Activated T-helper 2 cell treated with anti-CD3 and anti-CD28 coated beads, Interferon-gamma antibody, Interleukin-2, Interleukin-4, amounts not matched to agents 10 μg/mL and 5 μg/mL and 100 μg/mL, durations not matched to agents 14 hours and 24 hours and 36 hours (primary cell): Measurements from ENCODE around the gene ST3GAL3. TPM values are rescaled to one million over a fixed set of nuclear protein-coding genes. Genes with fewer than 3 reads are reported as not detected.

Source experiments
- DNase-seq: peaks from one replicate; pipeline ENCODE4 v3.0.0; 2021; ENCODE audit warnings: low spot score
- H3K27ac Mint-ChIP-seq: one replicate; pipeline ENCODE4 v1.8.0; 2021; ENCODE audit warnings: mixed read lengths
- H3K27me3 Mint-ChIP-seq: one replicate; pipeline ENCODE4 v1.8.0; 2021; ENCODE audit warnings: low read depth, mixed read lengths
- H3K36me3 Mint-ChIP-seq: one replicate; pipeline ENCODE4 v1.8.0; 2021; ENCODE audit warnings: low read depth, mixed read lengths
- H3K4me1 Mint-ChIP-seq: one replicate; pipeline ENCODE4 v1.8.0; 2021; ENCODE audit warnings: low read depth, mixed read lengths
- H3K4me3 Mint-ChIP-seq: one replicate; pipeline ENCODE4 v1.8.0; 2021; ENCODE audit warnings: low read depth, mild to moderate bottlenecking, moderate library complexity, mixed read lengths
- H3K9me3 Mint-ChIP-seq: one replicate; pipeline ENCODE4 v1.8.0; 2021; ENCODE audit warnings: mixed read lengths
- intact Hi-C: fragments of 100-400 bp; cut with micrococcal nuclease; formaldehyde crosslinking; loops from one replicate; pipeline ENCODE4 v1.15.1; 2023
- total RNA-seq: library from RNA; stranded (reverse); gene quantifications from 2 replicates; pipeline ENCODE4 v1.2.3, GENCODE V29; 2022

ST3GAL3 gene
- total RNA-seq, 1 donor from 2014 or later = 22.0 TPM

DNA sequence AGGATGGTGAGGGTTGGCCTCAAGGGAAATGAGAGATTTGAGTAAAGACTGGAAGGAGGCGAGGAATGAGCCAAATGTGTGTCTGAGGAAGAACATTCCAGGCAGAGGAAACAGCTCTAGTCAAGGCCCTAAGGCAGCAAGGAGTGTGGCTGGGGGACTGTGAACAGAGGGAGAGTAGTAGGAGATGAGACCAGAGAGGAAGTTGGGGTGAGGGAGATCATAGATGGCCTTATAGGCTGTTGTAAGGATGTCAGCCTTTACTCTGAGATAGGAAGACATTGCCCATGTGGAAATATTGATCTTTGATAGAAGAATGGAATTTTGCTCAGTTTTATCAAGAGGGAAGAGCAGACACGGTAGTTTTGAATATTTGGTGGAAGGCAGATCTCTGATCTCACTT, 171.1 kb downstream of the ST3GAL3 start:
- Mint-ChIP-seq H3K36me3 (no peaks in the 10 kb centered on the region), H3K27me3 (no peaks in the 10 kb centered on the region), H3K4me1 (no peaks in the 10 kb centered on the region), H3K27ac (no peak overlapping the region), H3K9me3 (no peaks in the 10 kb centered on the region), H3K4me3 (no peak overlapping the region)
- DNase-seq = no peak
- intact Hi-C loops = no loop called here

DNA sequence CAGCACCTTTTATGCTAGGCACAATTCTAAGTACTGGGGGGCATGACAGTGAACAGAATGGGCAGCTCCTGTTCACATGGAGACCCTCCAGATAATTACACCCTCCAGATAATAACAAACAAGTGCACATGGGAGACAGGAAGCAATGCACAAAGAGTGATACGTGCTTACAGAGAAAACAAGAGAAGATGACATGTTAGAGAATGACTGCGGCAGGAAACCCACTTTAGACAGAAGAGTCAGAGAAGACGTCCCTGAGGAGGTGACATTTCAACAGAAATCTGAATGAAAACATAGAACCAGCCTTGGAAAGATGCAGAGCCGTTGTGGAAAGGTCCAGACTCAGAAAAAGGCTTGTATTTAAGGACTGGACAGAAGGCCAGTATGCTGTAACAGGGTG, 171.5 kb downstream of the ST3GAL3 start:
- H3K27me3 Mint-ChIP-seq = no peaks in the 10 kb centered on the region
- H3K4me1 Mint-ChIP-seq = no peaks in the 10 kb centered on the region
- intact Hi-C loops = no loop called here
- H3K27ac Mint-ChIP-seq = no peak overlapping the region
- H3K9me3 Mint-ChIP-seq = no peaks in the 10 kb centered on the region
- H3K36me3 Mint-ChIP-seq = no peaks in the 10 kb centered on the region
- no peak overlapping the region for H3K4me3 Mint-ChIP-seq
- DNase-seq = no peak

DNA sequence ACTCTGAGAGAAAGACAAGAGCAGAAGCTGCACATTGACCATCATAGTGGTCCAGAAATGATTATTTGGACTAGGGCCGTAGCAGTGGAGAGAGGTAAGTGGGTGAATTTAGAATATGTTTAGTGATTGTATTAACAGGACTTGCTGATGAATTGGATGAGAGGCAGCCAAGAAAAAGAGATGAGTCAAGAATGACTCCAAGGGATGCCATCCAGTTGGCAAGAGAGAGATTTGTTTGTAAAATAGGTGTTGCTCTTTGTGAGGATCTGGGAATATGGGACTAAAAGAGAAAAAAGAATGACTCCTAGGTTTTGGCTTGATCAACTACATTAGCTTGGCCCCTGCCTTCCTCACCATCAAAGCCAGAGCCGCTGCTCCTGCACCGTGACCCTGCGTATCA, 172.1 kb downstream of the ST3GAL3 start:
- H3K36me3 Mint-ChIP-seq = no peaks in the 10 kb centered on the region
- DNase-seq = no peak
- no peaks in the 10 kb centered on the region for H3K9me3 Mint-ChIP-seq
- H3K4me3 Mint-ChIP-seq = no peak overlapping the region
- intact Hi-C loops = no loop called here
- no peaks in the 10 kb centered on the region for H3K4me1 Mint-ChIP-seq
- no peaks in the 10 kb centered on the region for H3K27me3 Mint-ChIP-seq
- H3K27ac Mint-ChIP-seq = no peak overlapping the region

DNA sequence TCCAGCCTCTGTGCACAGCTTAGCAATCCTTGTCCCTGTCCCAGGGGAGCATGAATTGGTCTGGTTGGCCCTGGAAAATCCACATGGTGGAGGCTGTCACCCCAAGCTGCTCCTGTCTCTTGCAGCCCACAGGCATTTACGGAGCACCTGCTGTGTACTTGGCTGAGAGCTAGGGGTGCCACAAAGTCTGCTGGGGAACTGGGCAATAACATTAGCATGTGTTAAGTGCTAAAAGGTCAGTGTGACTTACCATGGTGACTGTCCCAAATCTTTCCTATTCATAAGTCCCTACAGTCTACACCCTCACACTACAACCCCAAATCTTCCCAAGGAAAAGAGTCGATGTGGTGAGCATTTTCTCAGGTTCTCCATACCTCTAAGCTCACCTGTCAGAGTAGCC, 172.7 kb downstream of the ST3GAL3 start:
- no peaks in the 10 kb centered on the region for H3K4me1 Mint-ChIP-seq
- no peaks in the 10 kb centered on the region for H3K27me3 Mint-ChIP-seq
- no peak overlapping the region for H3K4me3 Mint-ChIP-seq
- intact Hi-C loops = no loop called here
- no peaks in the 10 kb centered on the region for H3K36me3 Mint-ChIP-seq
- H3K27ac Mint-ChIP-seq = no peak overlapping the region
- no peaks in the 10 kb centered on the region for H3K9me3 Mint-ChIP-seq
- no peak for DNase-seq

DNA sequence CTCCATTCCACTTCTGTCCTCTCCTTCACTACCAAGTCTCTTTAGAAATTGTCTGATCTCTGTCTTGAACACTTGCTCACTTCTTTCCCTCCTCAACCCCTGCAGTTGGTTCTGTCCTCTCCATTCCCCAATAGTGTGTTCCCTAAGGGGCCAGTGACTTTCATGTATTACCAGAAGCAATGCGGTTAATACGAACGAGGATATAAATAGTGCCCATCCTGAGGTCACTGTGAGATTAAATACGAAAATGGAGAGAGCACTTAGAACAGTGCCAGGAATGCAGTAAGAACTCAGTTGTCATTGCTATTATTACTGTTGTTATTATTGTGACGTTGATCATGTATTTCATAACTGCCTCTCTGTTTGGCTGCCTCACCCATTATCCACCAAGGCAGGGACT, 173.3 kb downstream of the ST3GAL3 start:
- DNase-seq = no peak
- H3K9me3 Mint-ChIP-seq = no peaks in the 10 kb centered on the region
- H3K36me3 Mint-ChIP-seq = no peaks in the 10 kb centered on the region
- H3K4me3 Mint-ChIP-seq = no peak overlapping the region
- peaks cover 1% of the 10 kb centered on the region for H3K4me1 Mint-ChIP-seq
- H3K27ac Mint-ChIP-seq = no peak overlapping the region
- intact Hi-C loops = no loop called here
- H3K27me3 Mint-ChIP-seq = no peaks in the 10 kb centered on the region

DNA sequence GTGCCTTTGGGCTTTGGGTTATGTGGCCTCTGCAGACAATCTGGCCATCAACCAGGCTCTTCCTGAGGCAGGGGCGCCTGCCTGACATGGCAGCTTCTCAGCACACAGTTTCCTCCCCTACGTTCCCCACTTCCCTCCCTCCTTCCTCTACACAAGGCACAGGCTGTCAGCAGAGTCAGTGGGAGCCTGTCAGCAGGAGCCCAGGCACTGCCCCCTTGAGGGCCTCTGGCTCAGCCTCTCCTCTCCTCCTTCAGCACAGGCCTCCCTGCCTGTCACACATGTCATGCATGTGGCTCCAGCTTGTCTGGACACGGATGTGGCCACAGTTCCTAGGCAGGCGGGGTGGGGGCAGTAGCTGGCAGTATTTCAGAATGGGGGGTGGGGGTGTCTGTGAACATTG, 174.1 kb downstream of the ST3GAL3 start:
- no peaks in the 10 kb centered on the region for H3K9me3 Mint-ChIP-seq
- intact Hi-C loops = no loop called here
- H3K4me3 Mint-ChIP-seq = no peak overlapping the region
- peaks cover 2% of the 10 kb centered on the region for H3K4me1 Mint-ChIP-seq
- no peaks in the 10 kb centered on the region for H3K27me3 Mint-ChIP-seq
- no peak for DNase-seq
- no peaks in the 10 kb centered on the region for H3K36me3 Mint-ChIP-seq
- H3K27ac Mint-ChIP-seq = no peak overlapping the region

DNA sequence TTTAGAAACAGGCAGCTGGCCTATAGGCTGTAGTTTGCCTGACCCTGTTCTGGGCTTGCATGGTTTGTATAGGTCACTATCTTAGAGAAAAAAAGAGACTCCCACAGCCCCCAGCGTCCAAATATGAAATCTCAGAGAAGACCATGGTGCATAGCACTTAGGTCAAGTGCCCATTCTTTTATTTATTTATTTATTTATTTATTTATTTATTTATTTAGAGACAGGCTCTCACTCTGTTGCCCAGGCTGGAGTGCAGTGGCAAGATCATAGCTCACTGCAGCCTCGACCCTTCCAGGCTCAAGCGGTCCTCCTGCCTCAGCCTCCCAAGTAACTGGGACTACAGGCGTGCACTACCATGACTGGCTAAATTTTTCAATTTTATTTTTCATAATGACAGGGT, 175.4 kb downstream of the ST3GAL3 start:
- Mint-ChIP-seq H3K27me3 (no peaks in the 10 kb centered on the region), H3K36me3 (no peaks in the 10 kb centered on the region), H3K27ac (no peak overlapping the region), H3K4me3 (no peak overlapping the region), H3K9me3 (no peaks in the 10 kb centered on the region), H3K4me1 (peaks cover 2% of the 10 kb centered on the region)
- intact Hi-C loops = no loop called here
- DNase-seq = no peak

DNA sequence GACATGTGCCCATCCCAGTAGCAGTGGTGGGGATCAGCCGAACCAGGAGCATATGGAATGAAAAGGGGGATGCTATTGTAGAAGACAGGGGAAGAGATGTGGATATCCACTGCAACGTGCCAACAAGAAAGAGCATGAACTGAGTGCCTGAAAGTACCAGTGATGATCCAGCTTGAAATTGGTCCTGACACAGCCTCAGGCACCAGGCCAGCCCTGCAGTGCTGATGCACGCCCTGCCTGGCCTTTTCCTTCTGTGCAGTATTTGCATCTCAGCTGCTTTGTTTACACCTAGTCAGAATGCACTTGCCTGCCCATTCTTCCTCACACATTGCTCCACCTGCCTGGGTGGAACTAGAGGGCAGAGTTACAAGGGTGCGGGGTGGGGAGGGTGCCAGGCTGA, 176.0 kb downstream of the ST3GAL3 start:
- no peaks in the 10 kb centered on the region for H3K27me3 Mint-ChIP-seq
- peaks cover 2% of the 10 kb centered on the region for H3K4me1 Mint-ChIP-seq
- no peak for DNase-seq
- H3K27ac Mint-ChIP-seq = no peak overlapping the region
- H3K9me3 Mint-ChIP-seq = no peaks in the 10 kb centered on the region
- no peak overlapping the region for H3K4me3 Mint-ChIP-seq
- intact Hi-C loops = no loop called here
- no peaks in the 10 kb centered on the region for H3K36me3 Mint-ChIP-seq

DNA sequence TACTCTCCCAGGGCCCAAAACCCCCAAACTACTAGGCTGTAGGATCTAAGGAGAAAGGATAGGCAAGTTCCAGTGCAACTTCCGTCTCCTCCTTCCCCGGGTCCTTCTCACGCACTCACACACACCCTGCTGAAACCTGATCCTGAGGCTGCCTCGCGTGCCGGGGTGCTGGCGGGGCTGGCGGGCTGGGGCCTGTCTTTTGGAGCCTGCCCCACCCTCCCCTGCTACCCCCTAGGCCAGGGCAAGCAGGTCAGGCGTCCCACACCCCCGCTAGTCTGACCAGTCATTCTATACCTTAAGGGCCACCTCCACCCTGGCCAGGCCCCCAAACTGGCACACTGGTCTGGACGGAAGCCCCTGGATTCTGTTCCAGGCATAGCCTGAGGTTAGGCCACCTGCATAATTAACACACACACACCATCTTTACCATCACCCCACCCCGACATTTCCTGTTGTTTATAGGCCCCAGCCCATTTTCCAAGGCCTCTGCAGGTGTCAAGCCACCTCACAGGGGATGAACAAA, 178.0 kb downstream of the ST3GAL3 start:
- Mint-ChIP-seq H3K27ac (no peak overlapping the region), H3K4me1 (peaks cover 2% of the 10 kb centered on the region), H3K27me3 (no peaks in the 10 kb centered on the region), H3K36me3 (no peaks in the 10 kb centered on the region), H3K4me3 (no peak overlapping the region), H3K9me3 (no peaks in the 10 kb centered on the region)
- intact Hi-C loops = no loop called here
- no peak for DNase-seq

DNA sequence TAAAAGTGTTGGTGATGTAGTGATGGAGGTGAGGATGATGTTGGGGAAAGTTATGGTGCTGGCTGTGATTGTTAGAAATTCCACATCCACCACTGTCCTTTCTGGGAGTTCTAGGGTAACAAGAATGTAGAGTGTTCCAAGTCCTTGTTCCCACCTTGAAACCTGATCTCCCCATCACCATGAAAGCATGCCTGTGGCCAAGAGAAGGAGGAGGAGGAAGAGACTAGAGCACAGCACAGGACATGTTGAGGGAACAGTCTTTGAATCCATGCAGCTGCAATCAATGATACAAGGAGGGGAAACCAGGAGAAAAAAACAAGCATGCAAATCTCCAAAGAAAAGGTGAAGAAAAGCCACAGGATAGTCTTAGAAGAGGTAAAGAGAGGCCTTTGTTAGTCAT, 180.4 kb downstream of the ST3GAL3 start:
- intact Hi-C loops = no loop called here
- Mint-ChIP-seq H3K4me1 (peaks cover 2% of the 10 kb centered on the region), H3K36me3 (no peaks in the 10 kb centered on the region), H3K9me3 (no peaks in the 10 kb centered on the region), H3K27ac (no peak overlapping the region), H3K4me3 (no peak overlapping the region), H3K27me3 (no peaks in the 10 kb centered on the region)
- no peak for DNase-seq

DNA sequence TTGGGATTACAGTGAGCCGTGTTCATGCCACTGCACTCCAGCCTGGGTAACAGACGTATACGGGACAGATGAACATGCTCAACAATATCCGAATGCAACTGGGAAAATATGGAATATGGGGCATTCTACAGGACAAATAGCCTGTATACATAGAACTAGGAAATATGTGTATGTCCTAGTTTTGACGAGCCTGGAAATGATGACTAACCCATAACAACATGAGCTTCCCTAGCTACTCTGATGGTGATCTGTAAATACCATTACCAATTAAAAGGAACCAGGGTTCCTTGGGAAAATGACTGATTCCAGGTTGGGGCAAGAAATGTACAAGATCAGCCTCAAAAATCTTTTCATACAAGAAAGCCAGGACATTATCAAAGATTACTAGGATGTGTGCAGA, 183.5 kb downstream of the ST3GAL3 start:
- H3K27ac Mint-ChIP-seq = no peak overlapping the region
- H3K4me1 Mint-ChIP-seq = no peaks in the 10 kb centered on the region
- no peak overlapping the region for H3K4me3 Mint-ChIP-seq

DNA sequence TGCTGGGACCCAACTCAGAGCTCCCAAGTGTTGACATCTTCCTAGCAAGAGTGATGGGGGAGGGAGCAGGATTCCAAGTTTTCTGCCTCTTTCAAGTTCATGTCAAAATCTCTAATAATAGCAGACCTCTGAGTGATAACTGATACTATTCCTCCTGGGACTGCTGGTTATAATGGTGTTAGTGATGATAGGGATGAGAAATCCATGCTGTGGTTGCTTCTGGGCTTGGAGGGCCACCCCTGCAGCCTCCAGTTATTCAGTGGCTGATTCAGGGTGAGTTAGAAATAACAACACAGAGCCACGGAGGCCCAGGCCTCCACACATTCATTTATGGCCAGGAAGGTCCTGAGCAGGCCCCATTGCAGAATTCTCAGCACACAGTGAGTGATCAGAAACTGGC, 185.7 kb downstream of the ST3GAL3 start:
- H3K9me3 Mint-ChIP-seq = no peaks in the 10 kb centered on the region
- no peak overlapping the region for H3K27ac Mint-ChIP-seq
- no peak overlapping the region for H3K4me3 Mint-ChIP-seq
- peaks cover 3% of the 10 kb centered on the region for H3K4me1 Mint-ChIP-seq
- no peak for DNase-seq
- no peaks in the 10 kb centered on the region for H3K27me3 Mint-ChIP-seq
- intact Hi-C loops = no loop called here
- peaks cover 17% of the 10 kb centered on the region for H3K36me3 Mint-ChIP-seq

More for the DNA sequence above, 183.5 kb downstream of the ST3GAL3 start:
- no peak for DNase-seq
- peaks cover 3% of the 10 kb centered on the region for H3K36me3 Mint-ChIP-seq
- H3K27me3 Mint-ChIP-seq = no peaks in the 10 kb centered on the region
- H3K9me3 Mint-ChIP-seq = no peaks in the 10 kb centered on the region
- intact Hi-C loops = no loop called here

DNA sequence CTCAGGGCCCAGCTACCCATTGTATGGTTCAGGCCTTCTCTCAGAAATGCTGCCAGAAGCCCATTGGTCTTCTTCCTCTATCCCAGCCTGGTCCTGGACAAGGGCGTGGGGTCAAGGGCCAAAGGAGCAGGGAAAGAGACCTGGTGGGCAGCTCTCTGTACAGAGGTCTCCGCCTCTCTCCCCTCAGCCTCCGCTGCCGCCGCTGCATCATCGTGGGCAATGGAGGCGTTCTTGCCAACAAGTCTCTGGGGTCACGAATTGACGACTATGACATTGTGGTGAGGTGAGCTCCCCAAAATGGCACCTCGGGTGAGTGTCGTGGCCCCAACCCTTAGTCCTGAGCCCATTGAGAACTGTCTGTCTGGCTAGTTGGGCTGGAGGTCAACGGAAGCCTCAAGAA, 191.6 kb downstream of the ST3GAL3 start:
- no peaks in the 10 kb centered on the region for H3K9me3 Mint-ChIP-seq
- no peak overlapping the region for H3K27ac Mint-ChIP-seq
- DNase-seq = no peak
- H3K4me1 Mint-ChIP-seq = peaks cover 3% of the 10 kb centered on the region
- no peak overlapping the region for H3K4me3 Mint-ChIP-seq
- intact Hi-C loops = no loop called here
- peaks cover 24% of the 10 kb centered on the region for H3K36me3 Mint-ChIP-seq
- H3K27me3 Mint-ChIP-seq = no peaks in the 10 kb centered on the region

DNA sequence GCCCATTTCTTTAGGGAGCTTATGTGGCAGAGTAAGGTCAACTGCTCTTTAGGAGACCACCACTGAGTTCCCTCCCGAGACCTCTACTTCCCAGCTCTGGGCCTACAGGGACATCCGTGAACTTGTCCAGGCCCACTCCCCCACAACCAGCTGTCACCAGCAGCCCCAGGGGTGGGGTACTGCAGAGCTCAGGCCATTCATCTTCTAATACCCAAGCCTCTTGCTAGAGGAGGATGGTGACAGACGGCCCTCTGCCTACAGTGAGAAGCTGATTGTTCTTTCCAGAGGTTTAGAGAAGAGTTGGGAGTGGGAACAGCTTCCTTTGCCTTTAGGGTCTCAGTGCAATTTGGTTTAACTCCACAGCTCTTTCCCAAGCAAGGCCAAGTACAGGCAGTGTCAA, 193.1 kb downstream of the ST3GAL3 start:
- H3K36me3 Mint-ChIP-seq = peaks cover 21% of the 10 kb centered on the region
- DNase-seq = no peak
- H3K4me3 Mint-ChIP-seq = no peak overlapping the region
- peaks cover 3% of the 10 kb centered on the region for H3K4me1 Mint-ChIP-seq
- H3K27ac Mint-ChIP-seq = no peak overlapping the region
- H3K9me3 Mint-ChIP-seq = no peaks in the 10 kb centered on the region
- no peaks in the 10 kb centered on the region for H3K27me3 Mint-ChIP-seq
- intact Hi-C loops = no loop called here
